HAP-1 (cell line): ENCODE measurements around the gene ATF3.

Experiments used
- DNase-seq, 2 experiments: peaks; one replicate each; pipeline ENCODE4 v3.0.0-alpha.2; 2016 to 2020; ENCODE audit warnings: low spot score in 2 of 2
- H3K27me3 ChIP-seq: fragments of 250-450 bp; sonication (Bioruptor Pico); 2 replicates; pipeline ENCODE4 v1.5.1; 2020; ENCODE audit warnings: low read depth, mild to moderate bottlenecking, moderate library complexity
- H3K36me3 ChIP-seq: fragments of 250-450 bp; sonication (Bioruptor Pico); replicated peaks from 2 replicates; pipeline ENCODE4 v1.5.1; 2020; ENCODE audit warnings: mild to moderate bottlenecking
- H3K4me1 ChIP-seq: fragments of 250-450 bp; sonication (Bioruptor Pico); 2 replicates; pipeline ENCODE4 v1.5.1; 2020; ENCODE audit warnings: mild to moderate bottlenecking
- H3K4me3 ChIP-seq: fragments of 250-450 bp; sonication (Bioruptor Pico); 2 replicates; pipeline ENCODE4 v1.5.1; 2020; ENCODE audit warnings: mild to moderate bottlenecking, moderate library complexity
- H3K9me3 ChIP-seq: fragments of 250-450 bp; sonication (Bioruptor Pico); 2 replicates; pipeline ENCODE4 v1.5.1; 2020; ENCODE audit warnings: mild to moderate bottlenecking, moderate library complexity
- in situ Hi-C: fragments of 300-500 bp; cut with MboI; formaldehyde crosslinking; loops from 3 replicates; pipeline ENCODE4 v1.14.3; 2020; ENCODE audit warnings: low sequenced_read_pairs, inconsistent platforms, mixed read lengths

ATF3 gene

DNA sequence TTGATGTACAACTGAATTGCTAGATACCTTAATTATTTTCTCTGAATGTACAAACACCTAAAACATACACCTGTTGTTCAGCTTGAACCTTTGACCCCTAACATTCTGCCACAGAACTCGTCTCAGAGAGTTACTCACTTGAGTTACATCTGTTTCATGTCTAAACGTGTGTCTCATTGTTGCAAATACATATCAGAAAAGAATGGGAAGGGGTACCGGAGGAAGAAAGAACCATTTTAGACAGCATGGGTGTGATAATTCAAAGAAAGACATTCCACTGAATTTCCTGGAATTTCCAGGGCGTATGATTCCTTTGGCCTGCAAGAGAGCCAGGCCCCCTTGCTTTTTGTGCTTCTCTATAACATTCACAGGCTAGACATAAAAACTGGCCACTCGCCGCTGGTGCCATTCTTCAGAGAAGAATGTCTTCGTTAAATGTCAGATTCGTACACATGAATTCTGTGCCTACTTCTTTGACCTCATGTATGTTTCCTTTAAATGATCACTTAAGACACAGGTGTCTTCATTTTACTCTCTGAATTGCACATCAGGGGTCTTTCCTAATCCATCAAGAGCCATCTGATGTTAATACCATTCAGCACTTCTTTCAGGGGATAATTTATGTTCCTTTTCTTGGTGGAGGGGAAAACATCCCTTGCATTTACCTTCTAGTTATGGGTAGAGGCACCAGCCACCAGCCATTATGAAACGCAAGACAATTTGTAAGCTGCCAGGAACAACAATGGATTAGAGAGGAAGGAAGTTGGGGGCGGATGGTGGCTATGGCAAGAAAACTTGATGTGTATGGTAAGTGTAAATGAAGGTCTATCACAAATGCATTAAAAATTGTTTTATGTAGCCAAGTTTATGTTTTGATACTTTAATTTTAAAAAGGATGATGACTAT is 12.7 kb downstream of the ATF3 start:
- H3K36me3 ChIP-seq: peaks cover 48% of the 10 kb centered on the region
- in situ Hi-C loops: no loop called here
- H3K27me3 ChIP-seq: no peaks in the 10 kb centered on the region
- peaks cover 11% of the 10 kb centered on the region for H3K4me1 ChIP-seq
- H3K9me3 ChIP-seq: no peaks in the 10 kb centered on the region
- no peak for DNase-seq
- H3K4me3 ChIP-seq: no peak overlapping the region

- Histone ChIP-seq H3K36me3 (peaks cover 42% of the 10 kb centered on the region), H3K4me3 (no peak overlapping the region), H3K27me3 (no peaks in the 10 kb centered on the region), H3K4me1 (peaks cover 11% of the 10 kb centered on the region), H3K9me3 (no peaks in the 10 kb centered on the region)
- in situ Hi-C loops: no loop called here
- no peak for DNase-seq
Observed at GRCh38 chr1:212621949-212622305, 13.4 kb downstream of the ATF3 start.

- Histone ChIP-seq H3K4me3 (no peak overlapping the region), H3K4me1 (peaks cover 11% of the 10 kb centered on the region), H3K27me3 (no peaks in the 10 kb centered on the region), H3K9me3 (no peaks in the 10 kb centered on the region), H3K36me3 (peaks cover 37% of the 10 kb centered on the region)
- in situ Hi-C loops: no loop called here
- no peak for DNase-seq
Observed at GRCh38 chr1:212622467-212622866, 13.9 kb downstream of the ATF3 start.

DNA sequence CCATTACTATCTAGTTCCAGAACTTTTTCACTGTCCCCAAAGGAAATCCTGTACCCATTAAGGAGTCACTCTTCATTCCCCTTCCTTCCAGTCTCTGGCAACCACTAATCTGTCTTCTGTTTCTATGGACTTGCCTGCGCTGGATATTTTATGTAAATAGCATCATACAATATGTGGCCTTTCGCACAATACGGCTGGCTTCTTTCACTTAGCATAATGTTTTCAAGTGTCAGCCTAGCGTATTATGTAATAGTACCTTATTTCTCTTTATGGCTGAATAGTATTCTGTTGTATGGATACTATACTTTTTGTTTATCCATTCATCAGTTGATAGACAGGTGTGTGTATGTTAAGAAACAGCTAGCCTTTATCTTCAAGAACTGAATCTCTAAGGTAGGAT is 14.3 kb downstream of the ATF3 start:
- DNase-seq: peak in 1 of 2 experiments; percentile 40
- Histone ChIP-seq H3K9me3 (no peaks in the 10 kb centered on the region), H3K36me3 (peaks cover 32% of the 10 kb centered on the region), H3K4me3 (no peak overlapping the region), H3K27me3 (no peaks in the 10 kb centered on the region), H3K4me1 (peaks cover 11% of the 10 kb centered on the region)
- in situ Hi-C loops: no loop called here

DNA sequence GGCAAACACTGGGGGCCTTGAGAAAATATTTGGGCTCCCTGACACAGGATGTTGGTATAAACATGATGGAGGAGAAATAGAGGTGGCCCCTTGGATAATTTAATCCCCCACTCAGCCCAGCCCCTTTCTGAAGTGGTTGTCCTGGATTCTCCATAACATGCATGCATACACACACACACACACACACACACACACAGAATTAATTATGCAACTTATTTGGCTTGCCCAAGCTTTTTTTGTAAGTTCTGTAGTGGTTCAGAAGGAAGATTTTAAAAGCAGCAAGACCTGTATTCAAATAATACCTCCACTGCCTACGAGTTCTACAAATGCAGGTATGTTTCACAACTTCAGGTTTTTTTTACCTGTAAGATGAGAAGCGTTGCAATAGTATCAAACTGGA is 15.0 kb downstream of the ATF3 start:
- Histone ChIP-seq H3K27me3 (no peaks in the 10 kb centered on the region), H3K4me3 (no peak overlapping the region), H3K4me1 (peaks cover 11% of the 10 kb centered on the region), H3K36me3 (peaks cover 25% of the 10 kb centered on the region), H3K9me3 (no peaks in the 10 kb centered on the region)
- no peak for DNase-seq
- in situ Hi-C loops: no loop called here

GRCh38 chr1:212624976-212625501 is 16.5 kb downstream of the ATF3 start:
- H3K4me1 ChIP-seq: peaks cover 11% of the 10 kb centered on the region
- H3K36me3 ChIP-seq: peaks cover 11% of the 10 kb centered on the region
- in situ Hi-C loops: no loop called here
- no peaks in the 10 kb centered on the region for H3K9me3 ChIP-seq
- no peak overlapping the region for H3K4me3 ChIP-seq
- H3K27me3 ChIP-seq: no peaks in the 10 kb centered on the region
- no peak for DNase-seq

- Histone ChIP-seq H3K4me1 (peaks cover 11% of the 10 kb centered on the region), H3K9me3 (no peaks in the 10 kb centered on the region), H3K36me3 (peaks cover 4% of the 10 kb centered on the region; the same call in 1 of the 2 replicates), H3K27me3 (no peaks in the 10 kb centered on the region), H3K4me3 (no peak overlapping the region)
- DNase-seq: no peak
- in situ Hi-C loops: no loop called here
Observed at GRCh38 chr1:212625781-212626450, 17.4 kb downstream of the ATF3 start.

GRCh38 chr1:212628046-212628445 is 19.5 kb downstream of the ATF3 start:
- H3K27me3 ChIP-seq: no peaks in the 10 kb centered on the region
- DNase-seq: no peak
- H3K4me1 ChIP-seq: peaks cover 7% of the 10 kb centered on the region
- no peak overlapping the region for H3K4me3 ChIP-seq
- in situ Hi-C loops: no loop called here
- H3K36me3 ChIP-seq: no peaks in the 10 kb centered on the region
- H3K9me3 ChIP-seq: no peaks in the 10 kb centered on the region

- Histone ChIP-seq H3K4me1 (peaks cover 15% of the 10 kb centered on the region), H3K9me3 (no peaks in the 10 kb centered on the region), H3K27me3 (no peaks in the 10 kb centered on the region), H3K36me3 (no peaks in the 10 kb centered on the region), H3K4me3 (no peak overlapping the region)
- in situ Hi-C loops: no loop called here
- DNase-seq: no peak
Observed at GRCh38 chr1:212628813-212629415, 20.4 kb downstream of the ATF3 start.

- Histone ChIP-seq H3K27me3 (no peaks in the 10 kb centered on the region), H3K4me1 (peaks cover 16% of the 10 kb centered on the region), H3K4me3 (no peak overlapping the region), H3K9me3 (no peaks in the 10 kb centered on the region), H3K36me3 (no peaks in the 10 kb centered on the region)
- in situ Hi-C loops: no loop called here
- DNase-seq: no peak
Observed at GRCh38 chr1:212629450-212630157, 21.0 kb downstream of the ATF3 start.

- peak; percentile 48 to 76 for DNase-seq
- H3K36me3 ChIP-seq: no peaks in the 10 kb centered on the region
- in situ Hi-C loops: no loop called here
Observed at GRCh38 chr1:212630158-212630900, 21.8 kb downstream of the ATF3 start.

GRCh38 chr1:212633161-212633560 is 24.6 kb downstream of the ATF3 start:
- H3K9me3 ChIP-seq: no peaks in the 10 kb centered on the region
- no peaks in the 10 kb centered on the region for H3K36me3 ChIP-seq
- peaks cover 23% of the 10 kb centered on the region for H3K4me1 ChIP-seq
- H3K4me3 ChIP-seq: no peak overlapping the region
- in situ Hi-C loops: no loop called here
- H3K27me3 ChIP-seq: no peaks in the 10 kb centered on the region
- DNase-seq: peak; percentile 78 to 89

More at GRCh38 chr1:212630158-212630900, 21.8 kb downstream of the ATF3 start:
- Histone ChIP-seq H3K4me3 (no peak overlapping the region), H3K9me3 (no peaks in the 10 kb centered on the region), H3K4me1 (peaks cover 22% of the 10 kb centered on the region), H3K27me3 (no peaks in the 10 kb centered on the region)

GRCh38 chr1:212634252-212634651 is 25.7 kb downstream of the ATF3 start:
- H3K36me3 ChIP-seq: no peaks in the 10 kb centered on the region
- in situ Hi-C loops: no loop called here
- H3K4me3 ChIP-seq: no peak overlapping the region
- peaks cover 23% of the 10 kb centered on the region for H3K4me1 ChIP-seq
- H3K27me3 ChIP-seq: no peaks in the 10 kb centered on the region
- DNase-seq: no peak
- no peaks in the 10 kb centered on the region for H3K9me3 ChIP-seq
